SW480 (cell line): ENCODE data around the gene ZMYND15.
"Not testable (repeated sequence)": the region's sequence is repeated elsewhere in the genome, so short reads cannot be mapped to it uniquely, and the experiment has no call there.

Source experiments
- DNase-seq: peaks from one replicate; pipeline ENCODE4 v3.0.0-alpha.2; 2016; ENCODE audit warnings: low spot score

The ZMYND15 gene

GRCh38 chr17:4739122-4740024 lies at the start of gene ZMYND15, which contains the start of gene CXCL16:
Gene ZMYND15, plus strand, starts transcription at chr17:4739833. Its CDS starts 716 bp downstream, at chr17:4740549.
Gene CXCL16, minus strand, starts transcription at chr17:4739928. Its CDS starts 589 bp downstream, at chr17:4739339.
- DNase-seq: peak; percentile 39

GRCh38 chr17:4689872-4690271 lies 49.8 kb upstream of the ZMYND15 start:
- not testable (repeated sequence) for DNase-seq

- no peak for DNase-seq
These were observed 48.9 kb upstream of the ZMYND15 start for GRCh38 chr17:4690745-4691144.

GRCh38 chr17:4691686-4692085 lies 47.9 kb upstream of the ZMYND15 start:
- no peak for DNase-seq

- DNase-seq: no peak
These were observed 46.2 kb upstream of the ZMYND15 start for GRCh38 chr17:4693416-4693815.

- DNase-seq: no peak
These were observed 43.2 kb upstream of the ZMYND15 start for GRCh38 chr17:4696437-4696805.

- DNase-seq: not testable (repeated sequence)
These were observed 40.1 kb upstream of the ZMYND15 start for GRCh38 chr17:4699401-4700056.

- DNase-seq: no peak
These were observed 38.5 kb upstream of the ZMYND15 start for GRCh38 chr17:4701116-4701515.

GRCh38 chr17:4703330-4703691 lies 36.3 kb upstream of the ZMYND15 start:
- DNase-seq: no peak

- DNase-seq: not testable (repeated sequence)
These were observed 35.1 kb upstream of the ZMYND15 start for GRCh38 chr17:4704574-4704907.

GRCh38 chr17:4704991-4705390 lies 34.6 kb upstream of the ZMYND15 start:
- no peak for DNase-seq

GRCh38 chr17:4706121-4706520 lies 33.5 kb upstream of the ZMYND15 start:
- DNase-seq: no peak

- no peak for DNase-seq
These were observed 31.2 kb upstream of the ZMYND15 start for GRCh38 chr17:4708436-4708835.

GRCh38 chr17:4709794-4710692 lies 29.6 kb upstream of the ZMYND15 start, which contains the start of gene ARRB2:
Gene ARRB2, plus strand, starts transcription at chr17:4710632. Its CDS starts 90 bp downstream, at chr17:4710722.
- peak; percentile 95 for DNase-seq

- DNase-seq: no peak
These were observed 28.7 kb upstream of the ZMYND15 start for GRCh38 chr17:4710693-4711634.

GRCh38 chr17:4711661-4712181 lies 27.9 kb upstream of the ZMYND15 start:
- DNase-seq: no peak

- DNase-seq: no peak
These were observed 27.1 kb upstream of the ZMYND15 start for GRCh38 chr17:4712526-4712925.

GRCh38 chr17:4714340-4715062 lies 25.1 kb upstream of the ZMYND15 start:
- not testable (repeated sequence) for DNase-seq

- no peak for DNase-seq
These were observed 24.4 kb upstream of the ZMYND15 start for GRCh38 chr17:4715063-4715744.

- DNase-seq: no peak
These were observed 23.6 kb upstream of the ZMYND15 start for GRCh38 chr17:4716081-4716480.
